OCI-LY1 (cell line): ENCODE measurements around the gene XCR1.

Source experiments
- EZH2 ChIP-seq: fragments of 200-600 bp; sonication (generic), shearing (Covaris generic); IDR thresholded peaks from 2 replicates; pipeline ENCODE4 v1.8.0; 2017; ENCODE audit warnings: borderline replicate concordance, mixed run types, mild to moderate bottlenecking, antibody characterized with exemption, low read length, moderate library complexity, mixed read lengths
- TF ChIP-seq, protein P1 (sequence below): fragments of 200-600 bp; sonication (generic), shearing (Covaris generic); IDR thresholded peaks from 2 replicates; pipeline ENCODE4 v1.5.1; 2017; ENCODE audit warnings: mild to moderate bottlenecking, antibody characterized with exemption, low read length, moderate library complexity, mixed read lengths

DNA sequence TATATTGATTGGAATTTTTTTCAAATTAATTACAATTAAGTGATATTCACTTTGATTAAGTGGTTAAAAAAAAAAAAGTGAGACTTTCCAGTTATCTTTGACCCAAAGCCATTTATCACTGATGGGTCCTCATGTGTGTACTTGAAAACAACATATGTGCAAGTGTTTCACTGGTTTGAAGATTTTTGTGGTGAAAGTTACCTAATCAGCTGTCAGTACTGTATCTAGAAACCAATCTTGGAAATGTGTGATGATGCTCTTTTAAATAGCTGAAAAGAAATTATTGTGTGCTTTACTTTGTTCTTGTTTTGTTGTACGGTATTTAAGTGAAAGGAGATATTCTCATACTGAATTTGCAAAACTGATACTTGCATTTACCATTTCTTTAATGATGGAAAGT is 11.6 kb upstream of the XCR1 start:
- TF ChIP-seq, protein P1, sequence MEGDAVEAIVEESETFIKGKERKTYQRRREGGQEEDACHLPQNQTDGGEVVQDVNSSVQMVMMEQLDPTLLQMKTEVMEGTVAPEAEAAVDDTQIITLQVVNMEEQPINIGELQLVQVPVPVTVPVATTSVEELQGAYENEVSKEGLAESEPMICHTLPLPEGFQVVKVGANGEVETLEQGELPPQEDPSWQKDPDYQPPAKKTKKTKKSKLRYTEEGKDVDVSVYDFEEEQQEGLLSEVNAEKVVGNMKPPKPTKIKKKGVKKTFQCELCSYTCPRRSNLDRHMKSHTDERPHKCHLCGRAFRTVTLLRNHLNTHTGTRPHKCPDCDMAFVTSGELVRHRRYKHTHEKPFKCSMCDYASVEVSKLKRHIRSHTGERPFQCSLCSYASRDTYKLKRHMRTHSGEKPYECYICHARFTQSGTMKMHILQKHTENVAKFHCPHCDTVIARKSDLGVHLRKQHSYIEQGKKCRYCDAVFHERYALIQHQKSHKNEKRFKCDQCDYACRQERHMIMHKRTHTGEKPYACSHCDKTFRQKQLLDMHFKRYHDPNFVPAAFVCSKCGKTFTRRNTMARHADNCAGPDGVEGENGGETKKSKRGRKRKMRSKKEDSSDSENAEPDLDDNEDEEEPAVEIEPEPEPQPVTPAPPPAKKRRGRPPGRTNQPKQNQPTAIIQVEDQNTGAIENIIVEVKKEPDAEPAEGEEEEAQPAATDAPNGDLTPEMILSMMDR, result no peak
- no peak for TF ChIP-seq EZH2
